ENCODE results near the gene AADACL3. TPM values are rescaled to one million over a fixed set of nuclear protein-coding genes. Genes with fewer than 3 reads are reported as not detected.

The AADACL3 gene
- total and polyA plus RNA-seq, 2 of the 8 experiments (the other 6 are each of a cell fraction or from before 2014, with no cell fraction given), result 0.33 to 2.3 TPM

- Histone ChIP-seq H2BK5ac (ENCODE audit: low read depth, low read length) (no peak overlapping the region), H4K5ac (ENCODE audit: insufficient read length, low read depth, low read length) (no peak overlapping the region), H3K9me3 (ENCODE audit: insufficient read depth in 2 of 2, low read depth in 1 of 2, low read length in 1 of 2) (no peaks in the 10 kb centered on the region), H4K8ac (ENCODE audit: extremely low read depth, insufficient read depth, low read length) (no peak overlapping the region; the same call in 1 of the 2 replicates), H3K4ac (replicated peaks; ENCODE audit: insufficient read length, low read depth, low read length) (no peak overlapping the region), H3K56ac (replicated peaks; ENCODE audit: insufficient read length, low read depth, low read length) (no peak overlapping the region), H4K91ac (replicated peaks; ENCODE audit: insufficient read length, low read length) (no peak overlapping the region), H3K18ac (ENCODE audit: extremely low read depth, low read length) (no peak overlapping the region; the same call in 1 of the 2 replicates), H3K4me1 (replicated peaks in 1 of 4; ENCODE audit: control insufficient read depth in 3 of 4, insufficient read depth in 4 of 4, low read length in 3 of 4) (no peaks in the 10 kb centered on the region), H2AFZ (ENCODE audit: low read length) (no peak overlapping the region), H3K36me3 (ENCODE audit: control insufficient read depth in 2 of 4, insufficient read depth in 4 of 4, low read length in 3 of 4) (no peaks in the 10 kb centered on the region), H3K4me3 (ENCODE audit: extremely low read depth in 1 of 4, insufficient read depth in 2 of 4, low read depth in 3 of 4, low read length in 4 of 4) (no peak overlapping the region), H3K23ac (ENCODE audit: insufficient read length) (no peak overlapping the region), H2BK20ac (ENCODE audit: low read length) (no peak overlapping the region), H3K79me2 (ENCODE audit: control insufficient read depth in 1 of 2, insufficient read depth in 2 of 2, low read length in 2 of 2) (no peaks in the 10 kb centered on the region), H3K27ac (ENCODE audit: low read depth, low read length) (no peak overlapping the region), H2BK12ac (ENCODE audit: low read depth, low read length) (0 out of 2 replicates have a peak overlapping the region, but pooled peaks have one; percentile 18), H3K9ac (replicated peaks in 1 of 4; ENCODE audit: extremely low read depth in 1 of 4, low read depth in 3 of 4, low read length in 3 of 4) (no peak overlapping the region), H3K27me3 (replicated peaks in 1 of 4; ENCODE audit: control insufficient read depth in 3 of 4, extremely low read depth in 1 of 4, insufficient read depth in 3 of 4, low read length in 3 of 4) (no peaks in the 10 kb centered on the region), H3K23me2 (ENCODE audit: low read depth, low read length) (no peaks in the 10 kb centered on the region; the same call in 1 of the 2 replicates), H3K14ac (ENCODE audit: insufficient read length) (no peak overlapping the region), H2BK15ac (ENCODE audit: low read length) (peak overlapping the region; percentile 73; the same call in 1 of the 2 replicates), H4K20me1 (replicated peaks in 1 of 2; ENCODE audit: control insufficient read depth in 1 of 2, insufficient read depth in 2 of 2, low read length in 2 of 2) (no peaks in the 10 kb centered on the region), H2BK120ac (replicated peaks; ENCODE audit: low read depth, low read length) (no peak overlapping the region), H2AK5ac (ENCODE audit: low read depth, low read length) (no peak overlapping the region), H3K79me1 (ENCODE audit: low read depth, low read length) (no peaks in the 10 kb centered on the region), H3K4me2 (ENCODE audit: insufficient read depth in 1 of 2, low read depth in 2 of 2, low read length in 2 of 2) (no peak overlapping the region)
- TF ChIP-seq HDAC2 (IDR thresholded peaks at IDR 0.05; ENCODE audit: borderline replicate concordance in 1 of 2, low read depth in 2 of 2, low read length in 2 of 2) (no peak), BACH1 (IDR thresholded peaks at IDR 0.05; ENCODE audit: low read length) (no peak), RAD21 (IDR thresholded peaks at IDR 0.05 in 1 of 2, conservative IDR thresholded peaks at IDR 0.05 in 1 of 2; ENCODE audit: low read depth in 2 of 2, low read length in 2 of 2) (peak; percentile 42 to 55; a peak in 3 of 4 replicates), CHD1 (IDR thresholded peaks at IDR 0.05; ENCODE audit: low read depth, low read length) (no peak), CTCF (IDR thresholded peaks at IDR 0.05; ENCODE audit: control extremely low read depth in 1 of 3, insufficient read depth in 1 of 3, low read depth in 1 of 3, low read length in 3 of 3) (peak; percentile 22 to 27 (median 25); a peak in 3 of 4 replicates), RXRA (IDR thresholded peaks at IDR 0.05; ENCODE audit: insufficient read depth, low read depth, low read length) (no peak)
- 76% methylated on average over 5 of the region's 5 CpGs; no CpG with 5 or more reads in 1 of the 2 experiments for WGBS, 2 experiments (ENCODE audit: extremely low coverage in 1 of 2, insufficient coverage in 1 of 2, insufficient read length in 1 of 2, insufficient replicate concordance in 2 of 2, low coverage in 1 of 2, low lambda C conversion rate in 2 of 2, missing lambda C conversion rate in 1 of 2)
- CTCF ChIA-PET (ENCODE audit: partially characterized antibody), result interaction anchor here (0.6 to 2.4 kb wide), 12 partner anchors 8 to 342 kb away, joined by 3 to 8 read pairs (median 3); partner anchors contain the start of gene PRAMEF12
- no peak for DNase-seq (ENCODE audit: low read depth in 1 of 2, low spot score in 2 of 2)
- POLR2A ChIA-PET (ENCODE audit: partially characterized antibody), result no interaction called here
- peak; percentile 24 for FAIRE-seq
These were observed 48.1 kb downstream of the AADACL3 start for GRCh38 chr1:12764016-12764415.
